Colon (tissue), 2 donors: Measurements from ENCODE around the gene NUMA1.

Source experiments
- FAIRE-seq: peaks from 2 replicates; lab custom pipeline; 2012; peaks lifted over from hg19 to GRCh38; lab: Jason Lieb, UNC
- donor health status: control.
- donor health status: control.

NUMA1 gene

DNA sequence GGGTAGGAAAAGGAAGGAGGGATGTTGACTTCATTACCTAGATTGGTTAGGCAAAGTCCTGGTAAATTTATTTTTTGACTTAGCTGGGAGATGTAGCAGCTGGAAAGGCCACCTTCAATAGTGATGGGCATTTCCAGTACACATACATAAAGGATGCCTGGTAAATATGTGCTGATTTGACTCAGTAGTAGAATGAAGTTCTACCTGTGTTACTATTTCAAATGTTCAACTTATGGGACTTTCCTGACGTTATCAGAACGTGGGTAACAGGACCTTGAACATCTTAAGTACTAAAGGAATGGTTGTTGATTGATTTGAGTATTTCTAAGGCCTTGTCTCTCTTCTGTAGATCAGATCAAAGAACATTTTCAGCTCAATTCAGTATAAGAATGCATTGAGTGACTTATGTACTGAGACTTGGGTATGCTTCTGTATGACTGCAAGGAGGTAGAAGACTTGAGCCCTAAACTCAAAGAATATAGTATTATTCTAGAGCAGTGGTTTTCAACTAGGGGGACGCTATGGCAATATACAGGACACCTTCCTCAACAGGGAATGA, 124.4 kb downstream of the NUMA1 start:
- no peak for FAIRE-seq
